COLO668 (cell line): Measurements from ENCODE around the gene CD40.
"Not testable (repeated sequence)": the region's sequence is repeated elsewhere in the genome, so short reads cannot be mapped to it uniquely, and the experiment has no call there.

Source experiments
- DNase-seq: peaks from one replicate; lab custom pipeline; 2025; ENCODE audit not compliant: unreplicated experiment; lab: John Stamatoyannopoulos, UW

The CD40 gene

DNA sequence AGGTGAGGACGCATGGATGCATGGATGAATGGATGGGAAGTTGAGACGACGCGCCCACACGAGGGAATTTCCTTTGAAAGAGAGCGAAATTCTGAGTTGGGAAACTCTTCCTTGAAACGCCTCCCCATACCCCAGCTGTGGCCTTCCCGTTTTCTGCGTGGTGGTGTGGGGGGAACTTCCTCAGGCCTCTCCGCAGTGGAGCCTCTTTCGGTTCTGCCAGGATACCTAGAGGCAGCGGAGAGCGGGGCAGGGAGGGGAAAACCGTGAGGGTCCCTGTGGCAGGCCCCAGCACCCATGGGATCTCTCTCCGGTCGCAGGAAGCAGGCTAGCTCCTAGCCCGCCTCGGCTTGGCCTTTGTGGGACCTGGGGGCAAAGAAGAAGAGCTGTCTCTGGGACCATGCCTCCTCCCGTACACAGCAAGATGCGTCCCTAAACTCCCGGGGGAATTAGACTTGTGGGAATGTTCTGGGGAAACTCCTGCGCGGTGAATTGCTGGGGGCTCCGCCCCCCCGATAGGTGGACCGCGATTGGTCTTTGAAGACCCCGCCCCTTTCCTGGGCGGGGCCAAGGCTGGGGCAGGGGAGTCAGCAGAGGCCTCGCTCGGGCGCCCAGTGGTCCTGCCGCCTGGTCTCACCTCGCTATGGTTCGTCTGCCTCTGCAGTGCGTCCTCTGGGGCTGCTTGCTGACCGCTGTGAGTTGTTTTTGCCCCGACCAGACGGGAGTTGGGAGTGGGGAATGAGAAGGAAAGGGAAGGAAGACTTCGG is at the start of gene CD40:
CD40 (plus strand) TSS at position 611 of the 764 bp plus-strand sequence; CDS start at position 641, 30 bp downstream.
- peak; percentile 86 for DNase-seq

DNA sequence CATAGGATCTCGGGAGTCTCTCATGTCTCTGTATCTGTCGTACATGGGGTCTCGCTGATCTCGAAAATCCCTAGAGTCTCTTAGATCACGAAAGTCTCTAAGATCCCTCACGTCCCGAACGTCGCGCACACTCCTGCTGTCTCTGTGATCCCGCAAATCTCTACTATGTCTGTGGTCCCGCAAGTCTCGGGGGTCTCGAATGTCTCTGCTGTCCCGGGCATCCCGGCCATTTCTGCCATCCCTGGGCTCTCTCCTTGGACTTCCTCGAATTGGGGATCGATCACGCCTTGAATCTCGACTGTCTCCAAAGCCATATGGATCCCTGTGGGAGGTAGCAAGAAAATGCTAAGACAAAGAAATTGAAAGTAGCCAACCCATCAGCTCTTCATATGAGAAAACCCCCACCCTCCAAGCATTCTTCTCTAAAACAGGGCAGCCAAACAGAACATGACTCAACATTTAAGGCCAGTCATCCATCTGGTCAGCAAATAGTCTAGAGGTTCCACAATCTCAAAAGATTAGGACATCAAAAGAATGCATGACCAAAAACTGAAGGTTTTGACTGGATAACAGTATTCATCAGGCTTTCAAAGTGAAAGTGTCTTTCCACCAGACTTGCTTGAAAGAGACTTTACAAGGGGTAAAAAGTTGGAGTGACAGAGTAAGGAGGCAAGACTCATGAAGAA is 47.8 kb upstream of the CD40 start:
- DNase-seq: no peak

DNA sequence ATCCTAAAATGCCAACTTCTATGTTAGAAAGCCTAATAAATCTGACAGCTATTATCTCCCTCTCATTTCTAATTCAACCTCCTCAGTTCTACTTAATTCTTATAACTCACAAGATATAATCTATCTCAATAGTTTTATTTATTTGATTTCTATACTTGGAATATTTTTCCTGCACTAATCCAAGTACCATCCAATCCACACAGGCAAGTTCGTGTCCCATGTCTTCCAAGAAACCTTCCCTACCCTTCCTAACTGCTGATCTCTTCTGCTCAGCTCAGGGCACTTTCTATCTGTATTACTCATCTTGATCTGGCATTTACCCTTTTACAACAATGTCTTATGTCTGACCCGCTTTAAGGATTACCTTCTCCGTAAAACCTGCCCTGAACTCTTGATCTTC is 46.5 kb upstream of the CD40 start:
- no peak for DNase-seq

DNA sequence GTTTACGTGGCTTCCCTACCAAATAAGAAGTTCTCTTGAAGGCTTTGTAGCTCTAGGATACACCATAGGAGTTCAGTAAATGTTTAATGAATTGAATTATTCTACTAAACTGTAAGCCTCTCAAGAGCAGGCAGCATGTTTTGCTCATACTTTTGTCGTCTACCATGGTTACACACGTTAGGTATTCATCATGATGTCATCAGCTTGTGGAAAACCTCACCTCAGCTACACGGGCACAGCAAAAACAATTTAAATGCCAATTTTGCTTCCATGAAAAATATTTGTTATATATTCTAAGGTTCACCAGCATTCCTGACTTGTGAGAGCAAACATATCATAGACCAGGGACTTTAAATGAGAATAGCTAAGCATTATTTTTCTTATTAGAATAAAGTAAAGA is 45.1 kb upstream of the CD40 start:
- DNase-seq: no peak

DNA sequence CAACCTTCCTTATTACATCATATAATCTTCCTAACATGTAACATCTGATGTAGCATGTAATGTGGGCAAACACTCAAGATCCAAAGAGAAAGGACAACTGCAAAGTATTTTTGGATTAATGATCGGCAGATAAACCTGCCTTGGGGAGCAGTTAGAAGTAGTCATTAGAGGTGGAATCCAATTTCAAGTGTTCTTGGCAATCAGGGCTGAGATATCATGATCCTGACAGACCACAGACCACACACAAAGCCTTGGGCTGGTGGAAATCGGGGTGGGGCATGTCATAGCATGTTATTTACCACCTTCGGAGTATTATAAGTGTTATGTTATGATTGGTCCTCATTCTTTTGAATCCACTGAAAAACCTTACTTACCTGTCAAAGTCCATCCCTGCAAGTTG is 44.7 kb upstream of the CD40 start:
- DNase-seq: no peak

DNA sequence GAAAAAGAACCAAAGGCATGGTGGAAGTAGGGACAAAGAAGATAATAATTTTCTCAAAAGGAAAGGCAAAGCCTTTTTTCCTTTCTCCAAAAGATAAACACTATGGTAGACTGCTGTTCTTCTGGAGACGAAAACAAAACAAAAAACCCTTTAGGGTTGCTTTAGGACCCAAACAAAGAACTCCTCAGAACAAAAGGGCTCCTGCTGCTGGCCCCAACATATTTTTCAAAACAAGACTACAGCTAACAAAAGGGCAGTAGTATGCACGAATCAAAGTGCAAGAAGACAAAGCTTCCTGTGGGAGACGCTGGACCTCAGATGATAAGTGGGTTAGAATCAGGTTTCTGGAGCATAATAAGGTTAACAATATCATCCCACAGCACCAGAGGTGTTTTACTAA is 44.1 kb upstream of the CD40 start:
- DNase-seq: no peak

DNA sequence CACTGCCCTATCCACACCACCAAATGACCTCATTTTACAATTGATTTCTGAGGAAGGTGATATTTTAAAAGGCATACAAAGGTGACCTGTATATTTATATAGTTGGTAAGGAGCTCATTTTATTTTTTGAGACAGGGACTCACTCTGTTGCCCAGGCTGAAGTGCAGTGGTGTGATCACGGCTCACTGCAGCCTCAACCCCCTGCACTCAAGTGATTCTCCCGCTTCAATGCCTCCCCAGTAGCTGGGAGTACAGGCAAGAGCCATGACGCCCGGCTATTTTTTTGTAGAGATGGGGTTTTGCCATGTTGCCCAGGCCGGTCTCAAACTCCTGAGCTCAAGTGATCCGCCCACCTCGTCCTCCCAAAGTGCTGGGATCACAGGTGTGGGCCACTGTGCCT is 41.3 kb upstream of the CD40 start:
- DNase-seq: no peak

DNA sequence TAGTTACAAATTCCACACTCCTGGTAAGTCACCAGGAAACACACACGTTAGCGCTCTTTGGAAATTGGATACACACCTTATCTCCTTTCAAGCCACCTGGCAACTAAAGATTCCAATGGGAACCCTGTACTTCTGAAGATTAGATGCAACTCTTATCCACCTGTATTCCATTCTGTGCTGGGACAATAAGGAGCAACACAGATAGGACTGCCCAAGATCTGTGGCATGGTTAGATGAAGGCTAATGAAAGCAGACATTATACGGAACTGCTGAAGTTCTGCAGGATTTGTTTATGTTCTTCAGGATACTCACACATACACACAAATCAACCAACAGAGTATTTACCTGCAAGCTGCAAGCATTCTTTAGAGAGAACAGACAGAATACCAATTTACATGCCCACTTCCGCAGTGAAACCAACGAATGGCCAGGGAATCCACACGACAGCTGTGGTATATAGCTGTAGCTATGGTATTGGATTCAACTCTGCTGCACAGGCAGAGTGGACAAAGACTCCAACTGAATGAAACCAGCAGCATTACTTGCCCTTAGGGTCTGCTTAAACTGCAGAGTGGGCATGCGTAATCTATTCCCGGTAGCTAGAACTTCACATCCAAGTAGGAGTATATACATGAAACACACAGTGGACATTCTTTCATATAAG is 40.3 kb upstream of the CD40 start:
- no peak for DNase-seq

DNA sequence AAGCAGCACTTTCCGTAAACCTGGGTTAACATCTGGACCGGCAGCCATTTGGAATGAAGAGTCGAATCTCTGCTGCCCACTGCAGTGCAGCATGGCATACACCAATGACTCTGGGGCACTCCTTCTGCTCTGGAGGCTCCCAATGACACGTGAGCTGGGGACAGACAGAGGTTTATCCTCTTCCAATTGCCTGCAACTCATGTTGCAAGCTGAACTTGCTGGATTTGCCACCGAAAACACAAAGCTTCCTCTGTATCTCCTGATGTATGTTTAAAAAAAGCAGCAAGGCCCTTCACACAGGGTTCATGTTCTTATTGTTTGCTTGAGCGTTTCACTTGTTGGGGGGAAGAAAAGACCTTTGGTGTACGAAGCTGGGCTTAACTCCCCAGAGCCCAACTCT is 39.2 kb upstream of the CD40 start:
- no peak for DNase-seq

DNA sequence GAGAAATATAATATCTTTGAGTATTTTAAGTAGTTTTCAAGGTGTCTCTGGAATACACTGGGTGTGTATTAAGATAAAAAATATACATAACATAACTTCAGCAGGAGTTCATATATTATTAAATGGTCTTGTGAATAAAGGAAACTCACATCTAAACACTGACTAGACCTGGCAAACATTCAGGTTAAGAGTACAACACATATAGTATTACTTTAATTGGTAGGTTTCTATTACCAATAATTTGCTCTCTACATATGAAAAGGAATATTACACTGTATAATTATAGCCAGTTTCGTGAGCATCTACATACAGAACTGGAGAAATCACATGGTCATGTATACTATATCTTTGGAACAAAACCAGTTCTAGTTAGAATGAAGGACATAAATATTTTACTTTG is 37.0 kb upstream of the CD40 start:
- DNase-seq: no peak

DNA sequence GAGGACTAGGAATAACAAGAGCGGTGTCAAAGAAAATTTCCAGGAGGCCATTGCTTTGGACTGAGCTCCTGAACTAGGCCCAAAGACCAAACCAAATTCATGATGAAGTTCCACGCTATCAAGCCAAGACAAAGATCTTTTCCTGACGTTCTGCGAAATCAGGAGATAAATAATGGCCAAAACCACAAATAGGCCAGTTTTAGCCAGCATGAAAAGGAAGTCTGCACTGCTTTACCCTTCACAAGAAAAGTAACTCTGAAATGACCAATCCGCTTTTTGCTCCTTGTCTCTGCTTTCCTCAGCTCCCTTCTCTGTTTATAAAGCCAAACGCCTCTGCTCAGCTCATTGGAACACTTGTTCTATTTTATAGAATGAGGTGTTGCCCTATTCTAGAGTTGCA is 35.0 kb upstream of the CD40 start:
- DNase-seq: no peak

DNA sequence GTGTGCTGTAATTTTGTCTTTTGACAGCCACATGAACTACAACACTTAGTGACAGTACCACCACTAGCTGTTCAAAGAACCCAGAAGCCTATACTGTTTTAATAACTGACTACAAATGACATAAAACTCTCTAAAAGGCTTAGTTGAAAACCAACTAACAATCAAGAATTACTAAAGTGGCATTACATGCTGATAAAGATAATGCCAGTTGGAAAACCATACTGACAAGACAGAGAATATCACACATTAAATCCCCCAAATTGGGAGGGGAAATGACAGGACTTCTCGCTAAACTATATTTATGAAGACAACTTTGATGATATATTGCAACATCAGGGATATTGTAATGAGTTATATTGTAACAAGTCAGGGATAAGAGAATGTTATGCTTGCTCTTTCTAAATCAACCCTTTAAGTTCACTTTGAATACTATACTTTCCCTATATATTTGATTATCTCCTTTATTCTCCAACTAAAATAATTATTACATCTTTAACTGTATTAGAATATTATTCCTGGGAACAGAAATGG is 34.5 kb upstream of the CD40 start:
- no peak for DNase-seq

DNA sequence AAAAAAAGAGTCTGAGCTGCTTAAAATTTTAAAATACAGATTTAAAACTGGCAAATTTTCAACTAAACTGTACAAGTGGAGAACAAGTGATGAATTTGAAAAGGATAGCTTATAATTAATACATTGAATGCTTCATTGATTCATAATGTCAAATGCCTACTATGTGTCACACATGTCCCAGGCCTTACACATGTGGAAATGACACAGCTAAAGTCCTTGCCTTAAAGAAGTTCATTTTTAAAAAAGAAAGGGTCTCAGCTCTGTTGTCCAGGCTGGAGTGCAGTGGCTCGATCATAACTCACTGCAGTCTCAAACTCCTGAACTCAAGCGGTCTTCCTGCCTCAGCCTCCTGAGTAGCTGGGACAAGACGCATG is 33.3 kb upstream of the CD40 start:
- DNase-seq: no peak

DNA sequence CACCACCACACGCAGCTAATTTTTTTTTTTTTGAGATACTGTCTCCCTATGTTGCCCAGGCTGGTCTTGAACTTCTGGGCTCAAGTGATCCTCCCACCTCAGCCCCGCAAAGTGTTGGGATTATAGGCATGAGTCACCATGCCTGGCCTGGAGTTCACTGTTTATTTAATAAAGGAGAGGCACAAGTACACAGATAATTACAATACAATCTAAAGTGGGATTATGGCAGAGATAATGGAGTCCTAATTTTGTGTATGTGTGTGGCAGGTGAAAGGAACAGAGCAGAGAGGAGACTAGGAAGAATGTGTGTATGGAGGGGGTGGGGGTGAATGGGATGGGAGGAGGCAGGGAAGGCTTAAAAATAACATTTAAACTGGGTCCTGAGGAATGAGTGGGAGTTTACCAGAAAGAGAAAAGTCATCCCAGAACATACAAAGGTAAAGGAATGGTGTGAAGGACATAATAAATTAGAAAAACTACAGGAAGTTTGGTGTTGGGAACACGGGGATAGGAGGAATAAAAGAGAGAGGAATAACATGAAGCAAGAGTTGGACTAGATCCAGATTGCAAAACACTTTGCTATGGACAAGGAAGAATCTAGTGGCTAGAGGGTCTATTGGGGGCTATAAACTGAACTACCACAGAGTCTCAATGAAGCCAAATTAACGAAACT is 32.8 kb upstream of the CD40 start:
- peak; percentile 66 for DNase-seq

DNA sequence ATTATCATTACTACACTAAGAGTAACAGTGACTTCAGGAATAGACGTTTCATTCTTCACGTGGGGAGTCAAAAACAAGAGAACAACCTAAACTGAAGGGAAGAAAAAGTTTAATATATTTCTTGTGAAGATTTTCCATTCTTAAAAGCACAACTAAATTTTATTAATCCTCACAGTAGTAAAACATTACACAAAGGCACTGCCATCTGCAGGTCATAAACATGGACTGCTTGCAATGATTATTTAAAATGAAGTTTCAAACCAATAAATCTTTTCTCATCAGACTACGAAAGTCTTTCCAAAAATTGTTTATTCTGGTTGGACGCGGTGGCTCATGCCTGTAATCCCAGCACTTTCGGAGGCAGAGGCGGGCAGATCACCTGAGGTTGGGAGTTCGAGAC is 31.0 kb upstream of the CD40 start:
- DNase-seq: no peak

DNA sequence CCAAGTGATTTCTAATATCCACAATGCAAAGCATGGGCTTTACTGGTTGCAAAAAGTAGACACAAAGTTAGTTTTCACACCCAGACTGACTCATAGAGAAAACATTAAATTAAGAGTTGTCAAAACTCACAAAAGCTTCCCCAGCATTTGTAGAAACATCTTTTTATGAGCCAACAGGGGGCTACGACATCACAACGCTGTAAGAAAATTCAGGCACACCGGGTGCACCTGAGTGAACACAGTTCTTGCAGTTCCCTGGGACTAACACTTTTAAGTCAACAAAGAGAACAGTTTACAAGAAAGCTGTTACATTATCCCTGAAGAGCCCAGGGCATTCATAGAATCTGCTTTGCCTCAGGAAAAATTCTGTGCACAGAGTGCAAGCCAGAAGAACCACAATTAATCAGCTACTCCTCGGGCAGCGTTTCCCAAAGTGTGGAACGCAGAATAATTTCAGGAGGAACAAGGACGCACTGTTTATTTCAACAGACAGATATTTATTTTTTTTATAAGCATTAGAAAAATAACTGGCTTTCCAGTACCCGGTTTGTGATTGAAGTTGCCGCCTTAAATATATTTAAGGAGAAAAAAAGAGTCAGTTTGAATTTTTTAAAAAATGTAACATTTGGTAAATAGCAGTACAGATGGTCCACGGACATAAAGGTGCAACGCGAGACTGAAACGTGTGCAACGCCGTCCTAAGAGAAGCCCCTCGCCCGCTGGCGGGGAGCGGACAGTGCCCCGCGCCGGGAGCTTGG is 29.5 kb upstream of the CD40 start:
- no peak for DNase-seq

DNA sequence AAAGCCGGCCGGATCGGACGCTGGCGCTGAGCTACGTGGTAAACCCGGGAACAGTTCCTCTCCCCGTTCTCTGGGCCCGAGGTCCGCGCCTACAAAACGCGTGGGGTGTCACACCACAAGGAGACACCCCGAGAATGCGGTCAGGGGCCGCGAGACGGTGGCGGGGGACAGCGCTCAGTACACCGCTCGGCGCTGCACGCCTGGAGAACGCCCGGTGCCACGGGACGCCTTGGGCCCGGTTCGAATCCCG is 29.0 kb upstream of the CD40 start:
- peak; percentile 73 for DNase-seq

DNA sequence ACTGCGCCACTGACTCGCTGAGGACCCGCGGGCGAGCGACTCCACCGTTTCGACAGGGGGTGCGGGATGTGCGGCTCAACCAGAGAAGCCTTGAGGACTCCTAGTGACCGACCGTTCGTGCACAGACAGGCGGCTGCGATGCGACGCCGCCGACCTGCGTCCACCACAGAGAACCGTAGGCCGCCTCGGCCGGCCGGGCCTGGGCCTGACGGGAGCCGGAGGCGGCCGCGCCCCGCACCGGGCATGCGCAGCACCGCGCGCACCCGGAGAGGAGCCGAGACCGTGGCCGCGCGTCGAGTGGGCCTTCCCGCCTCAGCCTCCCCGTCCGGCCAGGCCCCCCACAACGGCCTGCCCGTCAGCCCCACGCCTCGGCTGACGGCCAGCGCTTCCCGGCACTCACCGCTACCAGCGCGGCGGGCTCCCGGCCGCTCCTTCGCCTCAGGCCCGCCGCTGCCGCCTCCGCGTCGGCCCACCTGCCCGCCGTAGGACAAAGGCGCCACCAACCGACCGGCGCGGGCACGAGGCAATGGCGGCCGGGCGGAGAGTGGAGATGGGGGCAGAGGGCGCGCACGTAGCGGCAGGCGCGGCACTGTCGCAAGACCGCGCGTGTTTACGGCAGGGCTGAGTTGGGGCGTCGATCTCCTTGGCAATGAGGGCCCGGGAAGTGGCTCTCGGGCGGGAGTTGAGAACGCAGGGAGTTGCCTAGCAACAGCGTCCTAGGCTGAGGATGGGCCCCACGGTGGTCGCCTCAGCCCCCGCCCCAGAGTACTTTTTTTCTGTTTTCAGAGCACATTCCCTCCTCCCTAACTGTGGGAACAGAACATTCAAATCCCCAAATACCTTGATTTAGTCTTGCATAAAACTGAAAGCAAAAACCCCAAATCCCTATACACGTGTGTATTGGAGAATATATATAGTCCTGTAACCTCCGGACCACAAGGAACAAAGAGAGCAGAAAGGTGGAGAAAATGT is 28.4 kb upstream of the CD40 start, which contains the start of gene NCOA5:
NCOA5 (minus strand) TSS at position 546 of the 972 bp plus-strand sequence. CDS start 10,538 bp downstream, outside the sequence.
- DNase-seq: peak; percentile 98

DNA sequence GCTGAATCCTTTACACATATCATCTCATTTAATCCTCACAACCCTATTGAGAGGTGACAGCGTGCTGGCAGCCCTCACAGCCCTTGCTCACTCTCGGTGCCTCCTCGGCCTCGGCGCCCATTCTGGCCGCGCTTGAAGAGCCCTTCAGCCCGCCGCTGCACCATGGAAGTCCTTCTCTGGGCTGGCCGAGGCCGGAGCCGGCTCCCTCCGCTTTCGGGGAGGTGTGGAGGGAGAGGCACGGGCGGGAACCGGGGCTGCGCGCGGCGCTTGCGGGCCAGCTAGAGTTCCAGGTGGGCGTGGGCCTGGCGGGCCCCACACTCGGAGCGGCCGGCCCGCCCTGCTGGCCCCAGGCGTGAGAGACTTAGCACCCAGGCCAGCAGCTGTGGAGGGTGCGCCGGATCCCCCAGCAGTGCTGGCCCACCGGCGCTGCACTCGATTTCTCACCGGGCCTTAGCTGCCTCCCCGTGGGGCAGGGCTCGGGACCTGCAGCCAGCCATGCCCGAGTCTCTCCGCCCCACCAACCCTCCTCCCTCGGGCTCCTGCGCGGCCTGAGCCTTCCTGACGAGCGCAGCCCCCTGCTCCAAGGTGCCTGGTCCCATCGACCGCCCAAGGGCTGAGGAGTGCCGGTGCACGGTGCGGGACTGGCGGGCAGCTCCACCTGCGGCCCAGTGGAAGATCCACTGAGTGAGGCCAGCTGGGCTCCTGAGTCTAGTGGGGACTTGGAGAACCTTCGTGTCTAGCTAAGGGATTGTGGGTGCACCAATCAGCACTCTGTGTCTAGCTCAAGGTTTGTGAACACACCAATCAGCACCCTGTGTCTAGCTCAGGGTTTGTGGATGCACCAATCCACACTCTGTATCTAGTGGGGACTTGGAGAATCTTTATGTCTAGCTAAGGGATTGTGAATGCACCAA is 26.2 kb upstream of the CD40 start:
- not testable (repeated sequence) for DNase-seq
